Activated T-cell treated with anti-CD3 and anti-CD28 coated beads for 48 hours (primary cell): ENCODE results near the gene TMEM9.
A peak's percentile ranks its signal among the peaks of the same experiment; 100 is the strongest.
"Not testable (repeated sequence)": the region's sequence is repeated elsewhere in the genome, so short reads cannot be mapped to it uniquely, and the experiment has no call there.

Experiments used
- DNase-seq: peaks from one replicate; pipeline ENCODE4 v3.0.0-alpha.2; 2020; ENCODE audit warnings: low read depth

TMEM9 gene

GRCh38 chr1:201172999-201173610, 18.8 kb upstream of the TMEM9 start:
- no peak for DNase-seq

GRCh38 chr1:201172326-201172725, 18.1 kb upstream of the TMEM9 start:
- DNase-seq: no peak

GRCh38 chr1:201171063-201172036, 17.1 kb upstream of the TMEM9 start:
- DNase-seq: peak; percentile 60

GRCh38 chr1:201170533-201171062, 16.3 kb upstream of the TMEM9 start:
- DNase-seq: peak; percentile 75

- no peak for DNase-seq
Observed at GRCh38 chr1:201169971-201170532, 15.8 kb upstream of the TMEM9 start.

- no peak for DNase-seq
Observed at GRCh38 chr1:201169203-201169602, 14.9 kb upstream of the TMEM9 start.

- no peak for DNase-seq
Observed at GRCh38 chr1:201167041-201167991, 13.0 kb upstream of the TMEM9 start.

GRCh38 chr1:201164645-201165044, 10.4 kb upstream of the TMEM9 start:
- no peak for DNase-seq

- no peak for DNase-seq
Observed at GRCh38 chr1:201163707-201164106, 9.4 kb upstream of the TMEM9 start.

GRCh38 chr1:201163036-201163435, 8.8 kb upstream of the TMEM9 start:
- DNase-seq: not testable (repeated sequence)

GRCh38 chr1:201157949-201158348, 3.7 kb upstream of the TMEM9 start:
- no peak for DNase-seq

- no peak for DNase-seq
Observed at GRCh38 chr1:201156819-201157218, 2.5 kb upstream of the TMEM9 start.

- no peak for DNase-seq
Observed at GRCh38 chr1:201156346-201156745, 2.1 kb upstream of the TMEM9 start.

- DNase-seq: no peak
Observed at GRCh38 chr1:201155354-201155753, 1.1 kb upstream of the TMEM9 start.

GRCh38 chr1:201153474-201154388, 543 bp downstream of the TMEM9 start:
- no peak for DNase-seq

GRCh38 chr1:201149400-201149799, 4.9 kb downstream of the TMEM9 start:
- DNase-seq: no peak

GRCh38 chr1:201147396-201148015, 6.8 kb downstream of the TMEM9 start:
- no peak for DNase-seq

- no peak for DNase-seq
Observed at GRCh38 chr1:201146626-201147390, 7.5 kb downstream of the TMEM9 start.

GRCh38 chr1:201145816-201146215, 8.5 kb downstream of the TMEM9 start:
- no peak for DNase-seq
